ENCODE measurements around the gene TPSD1. TPM values are rescaled to one million over a fixed set of nuclear protein-coding genes. Genes with fewer than 3 reads are reported as not detected.

TPSD1 gene
- total RNA-seq, 1 donor from 2014 or later = 5.0 TPM

- no peak for DNase-seq (ENCODE audit: low spot score)
Observed at GRCh38 chr16:1299012-1299867, 43.4 kb downstream of the TPSD1 start.

- no peak for DNase-seq (ENCODE audit: low spot score)
Observed at GRCh38 chr16:1299868-1300203, 44.0 kb downstream of the TPSD1 start.

- peak; percentile 67 for DNase-seq (ENCODE audit: low spot score)
Observed at GRCh38 chr16:1300664-1301476, 45.0 kb downstream of the TPSD1 start.

DNA sequence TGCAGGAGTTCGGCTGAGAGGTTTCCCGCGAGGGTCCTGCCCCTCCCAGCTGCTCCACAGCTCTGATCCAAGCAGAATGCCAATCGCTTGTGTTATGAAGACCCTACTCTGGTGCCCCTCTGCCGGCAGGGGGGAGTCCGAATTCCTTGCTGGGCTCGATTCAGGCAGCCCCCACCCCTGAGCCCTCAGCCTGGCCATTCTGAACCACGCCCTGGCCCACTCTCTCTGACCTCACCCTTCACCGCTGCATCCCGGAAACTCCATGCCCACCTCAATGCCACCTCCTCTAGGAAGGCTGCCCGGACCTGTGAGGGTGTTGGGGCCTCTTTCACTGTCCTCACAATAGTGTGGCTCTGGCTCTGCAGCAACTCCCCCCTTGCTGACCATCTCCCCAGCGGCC, 45.7 kb downstream of the TPSD1 start:
- DNase-seq (ENCODE audit: low spot score) = no peak

DNA sequence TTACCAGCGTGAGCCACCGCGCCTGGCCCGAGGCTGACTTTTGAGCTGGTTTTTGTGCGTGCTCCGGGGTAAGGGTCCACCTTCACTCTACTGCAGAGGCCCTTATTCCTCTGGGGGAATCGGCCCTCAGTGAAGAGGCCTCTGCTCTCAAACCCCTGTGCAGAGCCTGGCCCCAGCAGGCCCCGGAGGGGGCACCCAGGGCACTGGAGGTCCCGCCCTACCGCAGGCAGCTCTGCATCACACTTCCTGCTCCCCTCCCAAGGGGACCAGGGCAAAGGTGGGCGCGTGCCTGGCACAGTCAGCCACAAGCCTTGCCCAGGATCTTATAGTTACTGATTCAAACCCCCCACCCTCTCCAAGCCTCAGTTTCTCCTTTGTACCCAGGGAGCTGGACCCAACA, 50.0 kb downstream of the TPSD1 start:
- no peak for DNase-seq (ENCODE audit: low spot score)

DNA sequence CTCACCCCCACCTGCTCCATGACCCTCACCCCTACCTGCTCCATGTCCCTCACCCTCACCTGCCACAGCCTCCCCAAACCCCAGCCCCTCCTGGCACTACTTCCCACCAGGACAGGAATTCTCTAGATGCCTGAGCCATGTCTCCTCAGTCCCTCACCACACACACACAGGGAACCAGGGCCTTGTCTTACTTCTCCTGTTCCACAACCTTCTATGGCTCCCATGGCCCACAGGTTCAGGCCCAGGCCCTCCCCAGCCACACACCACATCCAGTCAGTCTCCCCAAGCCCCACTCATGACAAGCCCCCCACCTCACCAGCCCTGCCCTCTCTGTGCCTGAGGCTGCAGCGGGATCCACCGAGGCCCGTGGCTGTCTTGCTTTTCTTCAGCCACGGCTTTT, 50.5 kb downstream of the TPSD1 start:
- no peak for DNase-seq (ENCODE audit: low spot score)

DNA sequence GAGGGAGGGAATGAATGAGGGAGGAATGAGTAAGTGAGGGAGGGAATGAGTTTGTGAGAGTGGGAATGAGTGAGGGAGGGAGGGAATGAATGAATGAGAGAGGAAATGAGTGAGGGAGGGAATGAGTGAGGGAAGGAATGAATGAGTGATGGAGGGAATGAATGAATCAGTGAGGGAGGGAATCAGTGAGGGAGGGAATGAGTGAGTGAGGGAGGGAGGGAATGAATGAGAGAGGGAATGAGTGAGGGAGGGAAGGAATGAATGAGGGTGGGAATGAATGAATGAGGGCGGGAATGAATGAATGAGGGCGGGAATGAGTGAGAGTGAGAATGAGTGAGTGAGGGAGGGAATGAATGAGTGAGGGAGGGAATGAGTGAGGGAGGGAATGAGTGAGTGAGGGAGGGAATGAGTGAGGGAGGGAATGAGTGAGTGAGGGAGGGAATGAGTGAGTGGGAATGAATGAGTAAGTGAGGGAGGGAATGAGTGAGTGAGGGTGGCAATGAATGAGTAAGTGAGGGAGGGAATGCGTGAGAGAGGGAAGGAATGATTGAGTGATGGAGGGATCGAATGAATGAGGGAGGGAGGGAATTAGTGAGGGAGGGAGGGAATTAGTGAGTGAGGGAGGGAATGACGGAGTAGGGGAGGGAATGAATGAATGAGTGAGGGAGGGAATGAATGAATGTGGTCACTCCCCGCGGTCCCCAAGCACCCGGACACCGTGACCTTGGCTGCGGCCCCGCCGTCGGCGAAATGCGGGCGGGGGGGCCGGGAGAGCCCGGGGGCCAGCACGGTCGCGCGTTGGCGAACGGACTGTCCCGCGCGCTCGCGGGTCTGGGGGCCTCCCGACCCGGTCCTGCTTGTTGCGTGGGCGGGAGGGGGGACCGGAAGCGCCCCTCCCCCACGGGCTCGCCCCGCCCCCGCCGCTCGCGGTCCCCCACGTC, 52.4 kb downstream of the TPSD1 start:
- no peak for DNase-seq (ENCODE audit: low spot score)

Other genes starting within 250 kb of the TPSD1 start
- 0.47 TPM for gene SSTR5, start 183.3 kb upstream of the TPSD1 start, total RNA-seq
- gene C1QTNF8, start 159.8 kb upstream of the TPSD1 start, total RNA-seq = not detected
- 24.4 TPM for gene CACNA1H, start 103.0 kb upstream of the TPSD1 start, total RNA-seq
- 1.7 TPM for gene TPSG1, start 30.8 kb upstream of the TPSD1 start, total RNA-seq
- gene TPSB2, start 25.9 kb upstream of the TPSD1 start, total RNA-seq = 36.9 TPM
- 38.0 TPM for gene TPSAB1, start 15.4 kb upstream of the TPSD1 start, total RNA-seq
- 150 TPM for gene UBE2I, start 53.6 kb downstream of the TPSD1 start, total RNA-seq
- gene BAIAP3, start 77.6 kb downstream of the TPSD1 start, total RNA-seq = 3.9 TPM
- 38.2 TPM for gene TSR3, start 95.8 kb downstream of the TPSD1 start, total RNA-seq
- gene GNPTG, start 95.9 kb downstream of the TPSD1 start, total RNA-seq = 67.6 TPM
- 16.7 TPM for gene UNKL, start 158.6 kb downstream of the TPSD1 start, total RNA-seq
- gene UQCC4, start 164.7 kb downstream of the TPSD1 start, total RNA-seq = 14.5 TPM
- not detected for gene PERCC1, start 175.0 kb downstream of the TPSD1 start, total RNA-seq
- 2.0 TPM for gene CCDC154, start 188.5 kb downstream of the TPSD1 start, total RNA-seq
- gene CLCN7, start 219.0 kb downstream of the TPSD1 start, total RNA-seq = 77.5 TPM
- 0.34 TPM for gene PTX4, start 232.9 kb downstream of the TPSD1 start, total RNA-seq
- gene TELO2, start 237.3 kb downstream of the TPSD1 start, total RNA-seq = 58.7 TPM

Data from ureter (tissue), 1 donor.